ENCODE data around the gene MAD1L1. TPM values are rescaled to one million over a fixed set of nuclear protein-coding genes. Genes with fewer than 3 reads are reported as not detected.
"Not testable (repeated sequence)": the region's sequence is repeated elsewhere in the genome, so short reads cannot be mapped to it uniquely, and the experiment has no call there.

Gene MAD1L1
- total RNA-seq, 1 experiment from 2014 or later: 50.8 TPM

DNA sequence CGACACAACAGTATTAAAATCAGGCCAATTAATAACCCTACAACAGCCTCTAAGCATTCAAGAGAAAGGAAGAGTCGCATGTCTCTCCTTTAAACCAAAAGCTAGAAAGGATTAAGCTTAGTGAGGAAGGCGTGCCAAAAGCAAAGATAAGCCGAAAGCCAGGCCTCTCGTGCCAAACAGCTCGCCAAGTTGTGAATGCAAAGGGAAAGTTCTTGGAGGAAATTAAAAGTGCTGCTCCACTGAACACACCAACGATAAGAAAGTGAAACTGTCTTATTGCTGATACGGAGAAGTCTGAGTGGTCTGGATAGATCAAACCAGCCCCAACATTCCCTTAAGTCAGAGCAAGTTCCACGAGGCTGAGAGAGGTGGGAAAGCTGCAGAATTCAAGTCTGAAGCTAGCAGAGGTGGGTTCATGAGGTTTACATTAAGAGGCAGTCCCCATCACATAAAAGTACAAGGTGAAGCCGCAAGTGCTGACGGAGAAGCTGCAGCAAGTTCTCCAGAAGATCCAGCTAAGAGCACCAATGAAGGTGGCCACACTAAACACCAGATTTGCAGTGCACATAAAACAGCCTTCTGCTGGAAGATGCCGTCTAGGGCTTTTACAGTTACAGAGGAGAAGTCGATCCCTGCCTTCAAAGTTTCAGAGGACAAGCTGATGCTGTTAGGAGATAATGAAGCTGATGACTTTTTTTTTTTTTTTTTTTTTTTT, 194.8 kb downstream of the MAD1L1 start:
- H4K20me1 ChIP-seq (ENCODE audit: insufficient read depth): peaks cover 8% of the 10 kb centered on the region; the same call in 1 of the 2 replicates
- POLR2A ChIA-PET (ENCODE audit: unreplicated experiment): no interaction called here
- H3K4me3 ChIP-seq: no peak overlapping the region
- no peak overlapping the region for H3K4me2 ChIP-seq
- CTCF ChIA-PET: no interaction called here
- no peaks in the 10 kb centered on the region for H3K27me3 ChIP-seq (ENCODE audit: insufficient read depth, low read depth)
- H3K27ac ChIP-seq: no peak overlapping the region
- no peaks in the 10 kb centered on the region for H3K4me1 ChIP-seq (replicated peaks; ENCODE audit: insufficient read depth)
- intact Hi-C loops (cut with micrococcal nuclease; ENCODE audit: unreplicated experiment): no loop called here
- H2AFZ ChIP-seq: no peak overlapping the region
- H3K9me2 ChIP-seq (ENCODE audit: insufficient read depth): no peaks in the 10 kb centered on the region
- DNase-seq: no peak
- no peaks in the 10 kb centered on the region for H3K36me3 ChIP-seq (ENCODE audit: low read depth)
- BruUV-seq (replicated peaks): no TSS peak
- no peaks in the 10 kb centered on the region for H3F3A ChIP-seq (ENCODE audit: insufficient read depth, low read depth)
- TF ChIP-seq EZH2 (IDR thresholded peaks at IDR 0.05; ENCODE audit: low read depth): no peak
- no peak for TF ChIP-seq CTCF (conservative IDR thresholded peaks at IDR 0.05)
- H3K9me3 ChIP-seq (ENCODE audit: insufficient read depth, low read depth): no peaks in the 10 kb centered on the region
- H3K79me2 ChIP-seq (ENCODE audit: low read depth): no peaks in the 10 kb centered on the region

DNA sequence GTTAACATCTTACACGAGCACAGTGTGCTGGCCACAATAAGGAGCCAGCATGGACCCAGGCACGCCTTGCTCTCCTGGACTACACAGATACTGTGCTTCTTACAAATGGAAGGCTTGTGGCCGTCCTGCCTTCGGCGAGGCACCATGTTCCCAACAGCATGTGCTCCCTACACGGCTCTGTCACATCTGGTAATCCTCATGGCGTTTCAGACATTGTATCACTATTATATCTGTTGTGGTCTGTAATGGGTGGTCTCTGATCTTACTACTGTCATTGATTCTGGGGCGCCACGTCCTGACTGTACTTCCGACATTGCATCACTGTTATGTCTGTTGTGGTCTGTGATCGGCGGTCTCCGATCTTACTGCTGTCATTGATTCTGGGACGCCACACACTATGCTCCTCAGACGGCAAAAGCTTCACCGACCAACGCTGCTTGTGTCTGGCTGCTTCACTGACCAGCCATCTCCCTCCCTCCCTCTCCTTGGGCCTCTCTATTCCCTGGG, 195.4 kb downstream of the MAD1L1 start:
- no peaks in the 10 kb centered on the region for H3K9me2 ChIP-seq (ENCODE audit: insufficient read depth)
- no peak for TF ChIP-seq EZH2 (IDR thresholded peaks at IDR 0.05; ENCODE audit: low read depth)
- TF ChIP-seq CTCF (conservative IDR thresholded peaks at IDR 0.05): no peak
- no peaks in the 10 kb centered on the region for H3K79me2 ChIP-seq (ENCODE audit: low read depth)
- DNase-seq: no peak
- no peaks in the 10 kb centered on the region for H3K4me1 ChIP-seq (replicated peaks; ENCODE audit: insufficient read depth)
- CTCF ChIA-PET: no interaction called here
- H3K27me3 ChIP-seq (ENCODE audit: insufficient read depth, low read depth): no peaks in the 10 kb centered on the region
- no peaks in the 10 kb centered on the region for H3K9me3 ChIP-seq (ENCODE audit: insufficient read depth, low read depth)
- POLR2A ChIA-PET (ENCODE audit: unreplicated experiment): no interaction called here
- no peak overlapping the region for H3K4me3 ChIP-seq
- no peaks in the 10 kb centered on the region for H3F3A ChIP-seq (ENCODE audit: insufficient read depth, low read depth)
- no peak overlapping the region for H2AFZ ChIP-seq
- no peak overlapping the region for H3K27ac ChIP-seq
- intact Hi-C loops (cut with micrococcal nuclease; ENCODE audit: unreplicated experiment): no loop called here
- no peak overlapping the region for H3K4me2 ChIP-seq
- H4K20me1 ChIP-seq (ENCODE audit: insufficient read depth): peaks cover 8% of the 10 kb centered on the region; the same call in 1 of the 2 replicates
- no peaks in the 10 kb centered on the region for H3K36me3 ChIP-seq (ENCODE audit: low read depth)
- no TSS peak for BruUV-seq (replicated peaks)

- no peaks in the 10 kb centered on the region for H3K36me3 ChIP-seq (ENCODE audit: low read depth)
- H4K20me1 ChIP-seq (ENCODE audit: insufficient read depth): peaks cover 8% of the 10 kb centered on the region; the same call in 1 of the 2 replicates
- no peak for DNase-seq
- BruUV-seq (replicated peaks): no TSS peak
- intact Hi-C loops (cut with micrococcal nuclease; ENCODE audit: unreplicated experiment): no loop called here
- CTCF ChIA-PET: no interaction called here
- H3K9me3 ChIP-seq (ENCODE audit: insufficient read depth, low read depth): no peaks in the 10 kb centered on the region
- H3F3A ChIP-seq (ENCODE audit: insufficient read depth, low read depth): no peaks in the 10 kb centered on the region
- H3K4me3 ChIP-seq: no peak overlapping the region
- no peaks in the 10 kb centered on the region for H3K4me1 ChIP-seq (replicated peaks; ENCODE audit: insufficient read depth)
- POLR2A ChIA-PET (ENCODE audit: unreplicated experiment): no interaction called here
- TF ChIP-seq EZH2 (IDR thresholded peaks at IDR 0.05; ENCODE audit: low read depth): no peak
- TF ChIP-seq CTCF (conservative IDR thresholded peaks at IDR 0.05): no peak
- no peak overlapping the region for H3K4me2 ChIP-seq
- no peaks in the 10 kb centered on the region for H3K27me3 ChIP-seq (ENCODE audit: insufficient read depth, low read depth)
- no peak overlapping the region for H2AFZ ChIP-seq
- no peak overlapping the region for H3K27ac ChIP-seq
- H3K79me2 ChIP-seq (ENCODE audit: low read depth): no peaks in the 10 kb centered on the region
- H3K9me2 ChIP-seq (ENCODE audit: insufficient read depth): no peaks in the 10 kb centered on the region
Measured at GRCh38 chr7:2036786-2037185, 196.0 kb downstream of the MAD1L1 start.

GRCh38 chr7:2036201-2036600, 196.5 kb downstream of the MAD1L1 start:
- H3K79me2 ChIP-seq (ENCODE audit: low read depth); H3K4me1 ChIP-seq (replicated peaks; ENCODE audit: insufficient read depth); H3K4me3 ChIP-seq; POLR2A ChIA-PET (ENCODE audit: unreplicated experiment); intact Hi-C loops (cut with micrococcal nuclease; ENCODE audit: unreplicated experiment); H3K27me3 ChIP-seq (ENCODE audit: insufficient read depth, low read depth); H3K36me3 ChIP-seq (ENCODE audit: low read depth); H4K20me1 ChIP-seq (ENCODE audit: insufficient read depth); H3F3A ChIP-seq (ENCODE audit: insufficient read depth, low read depth); BruUV-seq (replicated peaks); H3K9me3 ChIP-seq (ENCODE audit: insufficient read depth, low read depth); DNase-seq; CTCF ChIA-PET; H3K27ac ChIP-seq; H3K4me2 ChIP-seq; H2AFZ ChIP-seq; H3K9me2 ChIP-seq (ENCODE audit: insufficient read depth): not testable (repeated sequence)

All from PC-9 (cell line).